ENCODE data around the gene MYO1B.

The MYO1B gene

GRCh38 chr2:191228333-191228732 lies 16.9 kb upstream of the MYO1B start:
- DNase-seq, result no peak

DNA sequence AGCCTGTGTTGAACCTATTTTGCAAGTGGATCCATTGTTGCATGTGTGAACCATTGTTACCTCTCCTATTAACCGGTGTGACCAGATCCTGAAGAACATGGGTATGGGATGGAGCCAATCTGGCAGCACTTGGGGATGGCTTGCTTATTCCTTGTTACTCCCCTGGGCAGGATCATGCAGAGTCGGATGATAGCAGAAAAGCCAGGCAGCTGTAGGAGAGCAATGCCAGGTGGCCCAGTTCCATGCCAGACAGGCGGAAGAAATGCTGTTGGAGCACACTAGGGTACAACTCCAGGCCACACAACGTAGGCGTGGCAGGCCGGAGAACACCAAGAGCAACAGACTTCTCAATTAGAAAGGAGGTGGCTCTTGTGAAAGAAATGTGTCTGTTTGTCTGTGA lies 16.3 kb upstream of the MYO1B start:
- DNase-seq, result no peak

DNA sequence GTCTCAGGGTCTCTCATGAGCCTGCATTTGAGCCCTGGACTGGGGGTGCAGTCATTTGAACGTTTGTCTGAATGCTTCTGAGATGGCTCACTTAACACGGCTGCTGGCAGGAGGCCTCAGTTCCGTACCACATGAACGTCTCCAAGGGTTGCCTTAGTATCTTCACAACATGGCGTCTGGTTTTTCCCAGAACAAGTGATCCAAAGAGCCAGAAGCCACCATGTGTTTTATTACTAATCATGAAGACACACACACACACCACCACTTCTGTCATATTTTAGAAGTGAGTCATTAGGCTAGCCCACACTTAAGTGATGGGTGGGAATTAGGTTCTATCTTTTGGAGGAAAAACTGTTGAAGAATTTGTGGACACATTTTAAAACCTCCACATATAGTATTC lies 15.0 kb upstream of the MYO1B start:
- DNase-seq, result no peak

DNA sequence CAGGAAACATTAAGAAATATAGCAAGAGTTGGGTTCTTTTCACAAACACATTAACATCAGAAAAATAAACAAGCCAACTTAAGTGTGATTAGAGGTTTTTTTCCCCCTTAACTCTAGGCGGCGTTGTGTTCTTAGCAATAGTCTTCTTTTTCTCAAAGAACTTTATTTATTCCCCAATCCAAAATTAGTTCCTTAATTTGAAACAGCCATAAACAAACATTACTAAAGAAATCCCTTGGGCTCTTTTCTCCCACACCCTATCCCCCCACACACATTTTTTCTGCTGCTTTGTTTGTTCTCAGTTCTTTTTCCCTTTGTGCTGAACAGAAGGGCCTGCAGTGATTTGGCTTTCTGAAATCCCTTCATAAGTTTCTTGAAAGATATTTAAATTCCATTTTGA lies 13.2 kb upstream of the MYO1B start:
- DNase-seq, result no peak

DNA sequence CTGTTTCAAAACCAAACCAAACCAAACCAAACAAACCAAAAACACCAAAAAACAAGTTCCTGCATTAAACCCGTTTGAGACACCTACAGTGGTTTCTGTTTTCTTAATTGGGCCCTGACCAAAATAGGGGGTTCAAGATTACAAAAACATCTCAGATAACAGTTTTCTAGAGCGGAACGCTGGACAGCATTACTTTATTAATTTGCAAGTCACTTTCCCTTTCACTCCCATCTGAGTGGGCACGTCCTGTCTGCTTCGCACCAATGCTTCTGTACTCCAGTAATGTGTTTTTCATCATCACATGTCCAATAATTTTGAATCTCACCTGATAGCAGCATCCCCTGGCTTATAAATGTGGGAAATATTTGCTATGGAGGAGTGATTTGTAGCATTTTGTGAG lies 11.7 kb upstream of the MYO1B start:
- DNase-seq, result no peak

DNA sequence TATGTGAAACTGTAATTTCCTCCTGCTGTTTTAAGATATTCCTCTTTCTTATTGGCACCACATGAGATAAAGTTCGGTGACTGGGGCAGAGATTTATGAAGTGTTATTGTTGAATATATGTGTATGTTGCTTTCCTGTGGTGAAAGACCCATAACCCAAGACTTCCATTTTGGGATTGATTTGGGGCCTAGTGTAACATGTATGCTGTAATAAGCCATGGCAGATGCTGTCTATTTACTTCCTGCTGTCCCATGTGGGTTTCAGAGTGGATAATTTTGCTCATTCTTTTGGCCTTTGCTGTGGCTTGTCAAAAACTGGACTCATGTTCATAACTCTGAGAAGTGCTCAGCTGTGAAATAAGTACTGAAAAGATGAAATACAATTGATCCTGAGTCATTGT lies 10.8 kb upstream of the MYO1B start:
- no peak for DNase-seq

DNA sequence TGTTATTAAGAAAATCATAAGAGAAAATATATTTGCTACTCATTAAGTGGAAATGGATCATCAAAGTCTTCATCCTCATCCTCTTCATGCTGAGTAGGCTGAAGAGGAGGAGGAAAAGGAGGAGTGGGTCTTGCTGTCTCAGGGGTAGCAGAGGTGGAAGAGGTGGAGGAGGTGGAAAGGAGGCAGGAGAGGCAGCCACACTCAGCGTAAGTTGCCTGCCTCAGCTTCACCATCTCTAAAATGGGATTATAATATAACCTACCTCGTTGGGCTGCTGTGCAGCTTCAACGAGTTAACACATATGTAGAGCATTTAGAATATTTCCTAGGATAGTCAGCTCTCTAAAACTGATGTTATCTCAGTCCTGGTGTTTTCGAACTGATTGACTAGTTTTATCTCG lies 4.3 kb upstream of the MYO1B start:
- DNase-seq, result no peak

GRCh38 chr2:191241418-191241817 lies 3.8 kb upstream of the MYO1B start:
- DNase-seq, result no peak

GRCh38 chr2:191243154-191243553 lies 2.0 kb upstream of the MYO1B start:
- DNase-seq, result no peak

DNA sequence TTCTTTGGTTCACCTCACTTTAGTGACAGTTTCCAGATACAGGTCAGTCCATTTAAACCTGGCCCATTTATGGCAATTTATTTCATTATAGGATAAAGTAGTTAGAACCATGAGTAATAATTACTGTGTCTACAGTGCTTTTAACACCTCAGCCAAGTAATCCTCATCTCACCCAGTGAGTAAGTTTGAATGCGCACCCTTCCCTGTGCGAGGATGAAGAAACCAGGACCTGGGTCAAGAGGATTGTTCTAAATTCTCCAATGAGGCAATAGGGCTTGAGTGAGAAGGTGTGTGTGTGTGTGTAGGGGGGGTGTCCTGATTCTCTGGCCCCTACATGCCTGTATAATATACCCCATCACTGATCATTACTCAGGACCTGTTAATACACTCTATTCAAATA lies 854 bp upstream of the MYO1B start:
- no peak for DNase-seq

GRCh38 chr2:191245869-191246531 lies 796 bp downstream of the MYO1B start:
- peak; percentile 28 for DNase-seq

DNA sequence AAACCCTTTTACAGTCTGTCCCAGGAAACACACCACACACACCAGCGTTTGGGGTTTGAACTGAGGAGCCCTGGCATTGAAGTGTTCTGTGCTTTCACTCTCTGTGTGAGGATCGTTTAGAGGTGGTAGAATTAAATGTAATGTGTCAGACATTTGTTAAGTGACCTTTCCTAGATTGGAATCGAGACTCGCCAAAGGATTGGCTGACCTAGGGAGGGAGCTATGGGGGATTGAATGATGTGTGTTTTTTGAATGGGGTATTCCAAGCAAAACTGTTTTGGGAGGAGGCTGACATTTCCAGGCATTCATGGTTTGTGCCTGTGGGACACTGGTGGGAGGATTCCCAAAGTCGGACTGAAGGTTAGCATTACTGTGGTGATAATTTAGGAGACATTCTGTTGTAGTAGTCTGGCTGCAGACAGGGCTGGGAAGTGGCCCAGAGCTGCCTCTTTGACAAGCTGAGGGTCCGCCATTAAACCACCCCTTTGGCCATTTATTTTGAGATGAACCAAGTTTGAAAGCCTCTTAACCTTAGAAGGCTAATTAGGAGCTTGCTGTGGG lies 1.7 kb downstream of the MYO1B start:
- no peak for DNase-seq

GRCh38 chr2:191247381-191248057 lies 2.3 kb downstream of the MYO1B start:
- no peak for DNase-seq

- no peak for DNase-seq
Measured at GRCh38 chr2:191249156-191249813, 4.1 kb downstream of the MYO1B start.

GRCh38 chr2:191250400-191250799 lies 5.2 kb downstream of the MYO1B start:
- DNase-seq, result no peak

DNA sequence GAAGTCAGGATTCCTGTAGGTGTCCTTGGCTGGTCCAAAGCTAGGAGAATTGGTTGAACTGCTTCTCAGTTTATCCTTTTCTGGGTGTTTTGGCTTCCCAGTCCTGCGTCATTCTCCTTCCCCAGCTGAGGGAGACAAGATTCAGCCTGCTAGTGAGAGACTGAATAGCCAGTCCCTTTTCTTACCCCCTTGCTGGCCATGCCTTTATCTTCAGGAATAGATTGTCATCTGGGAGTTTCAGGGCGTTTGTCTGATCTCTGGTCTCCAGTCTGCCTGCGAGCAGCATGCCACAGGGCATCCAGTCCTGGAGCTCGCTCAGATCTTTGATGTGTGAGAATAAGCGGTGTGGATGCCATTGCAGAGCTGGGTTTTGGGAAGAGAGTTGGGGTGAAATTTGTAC lies 5.8 kb downstream of the MYO1B start:
- no peak for DNase-seq

DNA sequence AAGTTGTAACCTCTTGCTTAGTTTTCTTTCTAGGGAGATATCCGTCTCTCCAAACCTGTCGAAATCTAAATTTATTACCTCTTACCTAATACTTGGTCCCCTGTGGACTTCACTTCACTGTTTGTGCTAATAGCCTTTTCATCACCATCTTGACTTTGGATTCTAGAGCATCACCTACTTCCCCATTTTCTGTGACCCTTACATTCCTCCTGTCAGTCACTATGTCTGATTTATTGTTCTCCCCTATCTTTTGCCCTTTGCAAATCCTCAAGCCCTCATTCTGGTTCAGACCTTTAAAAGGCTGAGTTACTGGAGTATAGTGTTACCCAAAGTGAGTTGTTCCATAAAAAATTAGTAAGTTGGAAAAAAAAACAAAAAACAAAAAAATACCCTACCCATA lies 7.5 kb downstream of the MYO1B start:
- no peak for DNase-seq

DNA sequence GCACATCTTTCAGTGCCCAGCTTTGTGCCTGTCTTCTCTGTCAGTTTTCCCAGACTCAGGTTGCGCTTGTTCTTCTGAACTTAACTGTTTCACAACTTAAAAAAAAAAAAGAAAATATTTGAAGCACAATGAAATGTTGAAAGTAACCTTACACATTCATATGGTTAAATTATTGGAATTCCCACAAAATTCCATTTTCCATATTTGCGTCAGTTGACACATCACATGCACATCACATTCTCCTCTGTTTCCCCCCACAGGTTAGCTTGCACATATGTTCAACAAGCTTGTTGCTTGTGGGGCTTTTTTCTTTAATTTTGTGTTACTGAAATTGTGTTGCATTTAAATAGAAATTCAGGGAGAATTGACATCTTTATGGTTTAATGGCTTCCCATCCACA lies 8.3 kb downstream of the MYO1B start:
- DNase-seq, result no peak

- DNase-seq, result no peak
Measured at GRCh38 chr2:191255271-191255670, 10.1 kb downstream of the MYO1B start.

GRCh38 chr2:191255756-191256312 lies 10.6 kb downstream of the MYO1B start:
- no peak for DNase-seq

GRCh38 chr2:191257934-191258333 lies 12.7 kb downstream of the MYO1B start:
- DNase-seq, result no peak

DNA sequence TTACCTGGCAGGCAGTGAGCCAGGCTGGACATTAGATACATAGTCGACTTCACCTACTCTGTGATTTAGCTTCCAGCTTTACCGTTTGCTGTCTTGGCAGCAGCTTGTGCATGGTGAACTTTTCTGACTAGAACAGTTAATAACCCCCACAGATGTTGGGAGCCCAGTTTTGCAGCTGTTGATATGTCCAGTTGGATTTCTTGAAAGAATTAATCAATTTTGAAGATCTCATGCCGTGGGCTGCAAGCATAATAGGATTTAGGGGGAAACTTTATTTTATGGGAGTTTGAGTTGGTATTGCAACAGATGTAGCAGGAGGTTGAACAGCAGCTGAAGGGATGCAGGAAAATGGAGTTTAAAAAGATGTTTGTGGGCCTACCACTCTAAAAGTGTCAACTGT lies 13.8 kb downstream of the MYO1B start:
- no peak for DNase-seq

- no peak for DNase-seq
Measured at GRCh38 chr2:191262436-191262835, 17.2 kb downstream of the MYO1B start.

GRCh38 chr2:191263050-191263449 lies 17.8 kb downstream of the MYO1B start:
- no peak for DNase-seq
